Measurements from ENCODE around the gene PTPA.

PTPA gene

GRCh38 chr9:129138144-129138462 is 26.9 kb downstream of the PTPA start:
- intact Hi-C loops (cut with DNase I; ENCODE audit: low total_unique reads), result loop anchor here (2.0 kb wide), 1 partner anchor 473 kb away; no protein-coding TSS in a partner anchor
- Histone ChIP-seq H3K4me3 (no peak overlapping the region), H3K4me1 (peaks cover 13 to 61% (median 57%) of the 10 kb centered on the region in 4 donors), H3K36me3 (peaks cover 13 to 46% (median 20%) of the 10 kb centered on the region in 3 donors), H3K27me3 (no peaks in the 10 kb centered on the region), H3K9me3 (no peaks in the 10 kb centered on the region), H3K27ac (peak overlapping the region; percentile 91 to 99)
- TF ChIP-seq, protein P1, sequence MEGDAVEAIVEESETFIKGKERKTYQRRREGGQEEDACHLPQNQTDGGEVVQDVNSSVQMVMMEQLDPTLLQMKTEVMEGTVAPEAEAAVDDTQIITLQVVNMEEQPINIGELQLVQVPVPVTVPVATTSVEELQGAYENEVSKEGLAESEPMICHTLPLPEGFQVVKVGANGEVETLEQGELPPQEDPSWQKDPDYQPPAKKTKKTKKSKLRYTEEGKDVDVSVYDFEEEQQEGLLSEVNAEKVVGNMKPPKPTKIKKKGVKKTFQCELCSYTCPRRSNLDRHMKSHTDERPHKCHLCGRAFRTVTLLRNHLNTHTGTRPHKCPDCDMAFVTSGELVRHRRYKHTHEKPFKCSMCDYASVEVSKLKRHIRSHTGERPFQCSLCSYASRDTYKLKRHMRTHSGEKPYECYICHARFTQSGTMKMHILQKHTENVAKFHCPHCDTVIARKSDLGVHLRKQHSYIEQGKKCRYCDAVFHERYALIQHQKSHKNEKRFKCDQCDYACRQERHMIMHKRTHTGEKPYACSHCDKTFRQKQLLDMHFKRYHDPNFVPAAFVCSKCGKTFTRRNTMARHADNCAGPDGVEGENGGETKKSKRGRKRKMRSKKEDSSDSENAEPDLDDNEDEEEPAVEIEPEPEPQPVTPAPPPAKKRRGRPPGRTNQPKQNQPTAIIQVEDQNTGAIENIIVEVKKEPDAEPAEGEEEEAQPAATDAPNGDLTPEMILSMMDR (IDR thresholded peaks at IDR 0.05), result no peak
- DNase-seq, result no peak

GRCh38 chr9:129138476-129139232 is 27.4 kb downstream of the PTPA start:
- peak; percentile 81 to 92 for DNase-seq
- peak overlapping the region; percentile 45 to 57 for H3K4me3 ChIP-seq
- H3K9me3 ChIP-seq, result no peaks in the 10 kb centered on the region
- peak overlapping the region; percentile 91 to 99 for H3K27ac ChIP-seq
- TF ChIP-seq, protein P1 (IDR thresholded peaks at IDR 0.05), result no peak
- H3K4me1 ChIP-seq, result peaks cover 18 to 66% (median 63%) of the 10 kb centered on the region in 4 donors
- no peaks in the 10 kb centered on the region for H3K27me3 ChIP-seq
- intact Hi-C loops (cut with DNase I; ENCODE audit: low total_unique reads), result loop anchor here (2.0 kb wide), 1 partner anchor 472 kb away; no protein-coding TSS in a partner anchor
- H3K36me3 ChIP-seq, result peaks cover 11 to 40% (median 20%) of the 10 kb centered on the region in 3 donors

GRCh38 chr9:129139233-129139992 is 28.2 kb downstream of the PTPA start:
- intact Hi-C loops (cut with DNase I; ENCODE audit: low total_unique reads), result loop anchor here (2.0 kb wide), 1 partner anchor 471 kb away; no protein-coding TSS in a partner anchor
- H3K27me3 ChIP-seq, result no peaks in the 10 kb centered on the region
- peaks cover 7 to 35% (median 20%) of the 10 kb centered on the region in 3 donors for H3K36me3 ChIP-seq
- peak; percentile 88 to 90 for DNase-seq
- TF ChIP-seq, protein P1 (IDR thresholded peaks at IDR 0.05), result peak; percentile 96 to 98
- peak overlapping the region; percentile 45 to 57 for H3K4me3 ChIP-seq
- H3K4me1 ChIP-seq, result peaks cover 18 to 74% (median 70%) of the 10 kb centered on the region in 4 donors
- no peaks in the 10 kb centered on the region for H3K9me3 ChIP-seq
- H3K27ac ChIP-seq, result peak overlapping the region; percentile 91 to 99

DNA sequence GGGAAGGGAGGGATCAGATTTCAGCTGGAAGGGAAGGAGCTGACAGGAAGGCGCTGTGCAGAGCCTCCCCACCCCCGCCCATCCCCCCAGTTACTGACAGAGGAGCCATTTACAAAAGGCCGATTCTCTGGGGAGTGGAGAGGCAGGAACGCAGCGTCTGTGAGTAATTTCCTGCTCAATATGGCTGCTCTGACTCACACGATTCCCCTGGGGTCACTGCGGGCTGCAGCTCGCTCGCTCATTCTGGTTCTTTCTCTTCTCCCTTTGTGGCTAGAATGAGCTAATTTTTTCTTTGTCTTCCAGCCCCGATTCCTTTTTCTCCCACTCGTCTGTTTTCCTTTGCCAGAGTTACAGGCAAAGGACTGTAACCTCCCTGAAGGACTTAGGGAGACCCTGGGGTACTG is 28.8 kb downstream of the PTPA start:
- intact Hi-C loops (cut with DNase I; ENCODE audit: low total_unique reads), result loop anchor here (2.0 to 10.0 kb wide), 4 partner anchors 35 to 471 kb away; no protein-coding TSS in a partner anchor
- DNase-seq, result peak; percentile 98 to 99

More for the DNA sequence above, 28.8 kb downstream of the PTPA start:
- Histone ChIP-seq H3K36me3 (peaks cover 7 to 29% (median 15%) of the 10 kb centered on the region in 3 donors), H3K4me3 (peak overlapping the region; percentile 45 to 57), H3K27ac (peak overlapping the region; percentile 91 to 99), H3K27me3 (no peaks in the 10 kb centered on the region), H3K4me1 (peaks cover 18 to 79% (median 74%) of the 10 kb centered on the region in 4 donors), H3K9me3 (no peaks in the 10 kb centered on the region)
- TF ChIP-seq, protein P1 (IDR thresholded peaks at IDR 0.05), result no peak
